Fibroblast of skin of left biceps (primary cell): ENCODE data around the gene BNC2.
A peak's percentile ranks its signal among the peaks of the same experiment; 100 is the strongest.

ENCODE experiments used
- DNase-seq, 2 experiments: peaks; one replicate each; pipeline ENCODE4 v3.0.0-alpha.2; 2013; ENCODE audit warnings: low read depth in 2 of 2

BNC2 gene

DNA sequence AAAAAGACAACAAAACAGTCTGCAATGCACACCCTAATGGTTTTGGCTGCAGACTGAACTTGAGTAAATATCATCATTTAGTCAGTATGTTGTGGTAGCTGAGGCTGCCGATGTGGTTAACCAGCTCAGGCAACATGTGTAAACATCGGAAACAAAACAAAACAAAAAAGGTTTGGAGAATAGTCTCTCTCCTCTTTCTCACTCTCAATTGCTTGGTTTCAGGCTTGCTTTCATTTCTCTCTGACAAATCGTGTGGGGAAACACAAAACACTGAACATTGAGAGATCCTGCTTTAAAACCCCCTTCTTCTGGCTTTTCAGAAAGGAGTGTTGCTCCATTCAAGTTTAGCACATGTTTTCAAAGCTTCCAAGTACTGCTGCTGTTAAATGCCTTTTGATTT, 453.3 kb downstream of the BNC2 start:
- peak; percentile 51 to 59 for DNase-seq

DNA sequence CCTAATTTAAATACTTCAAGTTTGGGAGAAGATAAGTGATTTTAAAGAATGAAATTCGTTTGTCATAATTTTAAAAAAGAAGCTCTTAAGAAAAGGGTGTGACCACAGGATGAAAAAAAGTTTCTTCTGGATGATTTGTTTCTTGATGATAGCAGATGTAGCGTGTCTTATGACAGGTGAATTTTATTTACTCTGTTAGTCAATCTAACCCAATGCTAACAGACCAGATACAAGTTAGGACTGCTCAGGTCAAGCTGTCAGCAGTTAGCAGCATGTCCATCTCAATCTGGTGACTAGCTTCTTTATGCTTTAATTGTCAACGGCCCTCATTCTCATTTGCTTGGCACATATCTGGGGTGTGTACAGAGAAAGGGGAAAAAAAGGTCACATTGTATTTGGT, 456.0 kb downstream of the BNC2 start:
- no peak for DNase-seq

DNA sequence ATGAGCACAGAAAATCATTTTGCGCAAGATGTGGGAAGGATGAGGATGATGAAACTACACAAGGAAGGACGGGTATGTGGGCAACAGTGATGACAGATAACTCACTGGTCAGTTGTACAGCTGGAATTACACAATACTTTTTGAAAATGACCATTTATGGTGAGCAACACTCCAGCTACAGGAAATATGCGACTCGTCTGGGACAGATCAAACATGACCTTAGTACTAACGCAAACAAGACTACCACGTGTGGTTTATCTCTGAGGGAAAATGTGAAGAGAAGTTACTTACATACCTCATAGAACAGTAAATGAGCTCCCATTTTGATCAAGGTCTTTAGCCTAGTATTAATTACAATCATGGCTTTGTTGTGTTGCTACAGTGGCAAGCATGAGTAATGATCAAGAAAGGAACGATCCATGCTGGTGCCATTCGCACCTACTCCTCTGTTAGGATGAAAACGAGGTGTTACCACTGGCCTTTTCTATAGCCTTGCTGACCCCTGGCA, 456.9 kb downstream of the BNC2 start:
- peak; percentile 77 to 82 for DNase-seq

- DNase-seq, result no peak
Measured at GRCh38 chr9:16412740-16413139, 457.7 kb downstream of the BNC2 start.

GRCh38 chr9:16411311-16411710, 459.2 kb downstream of the BNC2 start:
- DNase-seq, result no peak

GRCh38 chr9:16410601-16411280, 459.7 kb downstream of the BNC2 start:
- peak in 1 of 2 experiments; percentile 32 for DNase-seq

DNA sequence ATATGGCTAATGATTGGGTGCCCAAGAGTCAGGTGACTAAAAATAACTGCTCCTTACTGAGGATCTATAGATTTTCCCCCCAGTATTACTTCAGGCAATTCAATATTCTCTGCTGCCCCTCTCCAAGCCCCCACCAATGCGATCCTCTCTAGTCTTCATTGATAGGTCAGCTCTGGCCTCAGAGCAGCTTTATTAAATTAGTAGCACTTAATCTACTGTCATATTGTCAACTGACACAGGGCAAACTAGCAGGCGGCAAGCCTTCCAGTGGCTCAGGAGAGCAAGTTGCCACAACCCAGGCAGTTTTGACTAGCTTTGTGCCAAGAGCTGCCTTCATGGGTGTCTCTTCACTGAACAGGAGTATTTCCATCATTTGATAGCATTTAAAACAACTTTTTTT, 462.9 kb downstream of the BNC2 start:
- no peak for DNase-seq

DNA sequence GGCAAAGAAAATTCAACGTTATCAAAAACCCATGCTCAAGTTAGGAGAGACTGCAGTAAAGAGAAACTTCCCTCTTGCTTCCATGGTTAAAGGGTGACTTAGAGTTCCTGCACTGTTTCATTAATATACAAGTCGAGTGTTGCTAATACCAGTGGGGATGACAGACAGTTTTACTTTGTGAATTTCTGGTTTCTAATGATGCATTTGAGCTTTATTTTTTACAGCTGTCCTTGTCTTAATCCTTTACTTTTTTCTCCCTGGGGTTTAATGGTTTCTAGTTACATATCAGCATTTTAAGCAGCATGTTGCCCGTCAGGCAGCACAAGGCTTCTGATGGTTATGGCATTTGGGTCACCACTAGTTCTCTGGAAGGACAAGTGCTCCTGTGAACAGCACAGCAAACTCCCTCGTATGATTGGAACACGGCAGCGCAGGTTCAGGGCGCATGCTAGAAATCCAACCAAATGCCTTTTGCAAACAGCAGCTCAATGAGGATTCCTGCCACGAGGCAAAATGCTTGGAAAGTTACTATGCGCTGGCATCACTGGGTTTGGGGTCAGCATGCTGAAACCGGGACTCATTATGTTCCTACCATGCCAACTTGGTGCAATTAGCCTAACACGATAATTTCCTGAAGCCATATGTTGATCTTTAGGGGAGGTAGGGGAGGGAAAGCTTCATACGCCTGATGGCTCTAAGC, 463.8 kb downstream of the BNC2 start:
- DNase-seq, result no peak

- no peak for DNase-seq
Measured at GRCh38 chr9:16405421-16405820, 465.0 kb downstream of the BNC2 start.

GRCh38 chr9:16401701-16402100, 468.8 kb downstream of the BNC2 start:
- DNase-seq, result no peak

DNA sequence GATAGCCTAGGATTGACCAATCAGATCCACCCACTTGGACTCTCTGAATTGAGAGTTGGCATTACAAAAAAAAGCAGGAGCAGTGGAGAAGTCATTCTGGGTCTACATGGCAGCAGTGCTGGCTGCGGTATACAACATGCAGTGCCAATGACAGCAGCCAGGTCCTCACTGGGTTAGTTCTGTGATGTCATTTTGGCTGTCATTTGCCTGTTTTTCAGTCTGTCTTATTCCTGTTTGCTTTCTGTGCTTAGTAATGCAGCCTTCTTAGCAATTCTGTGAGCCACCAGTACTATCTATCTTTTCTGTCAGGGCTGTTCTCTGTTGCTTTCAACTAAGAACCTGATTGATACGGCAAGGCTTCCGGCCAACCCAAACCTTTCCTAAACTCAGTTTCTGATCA, 471.8 kb downstream of the BNC2 start:
- no peak for DNase-seq

DNA sequence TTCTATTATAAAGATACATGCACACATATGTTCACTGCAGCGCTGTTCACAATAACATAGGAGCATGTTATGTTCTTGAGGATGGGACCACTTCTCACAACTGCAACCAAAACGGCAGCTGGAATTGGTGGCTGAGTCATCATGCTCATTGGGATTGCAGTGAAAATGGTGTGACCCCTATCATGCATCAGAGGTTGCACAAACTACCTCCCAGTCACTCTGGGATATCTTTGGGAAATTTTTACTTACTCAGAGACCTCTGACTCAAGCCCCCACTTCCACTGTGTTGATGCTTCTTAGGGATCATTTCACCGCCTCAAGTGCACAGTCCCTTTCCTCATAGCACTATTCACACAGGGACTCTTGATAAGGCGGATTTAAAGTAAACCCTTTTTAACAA, 474.1 kb downstream of the BNC2 start:
- DNase-seq, result no peak

DNA sequence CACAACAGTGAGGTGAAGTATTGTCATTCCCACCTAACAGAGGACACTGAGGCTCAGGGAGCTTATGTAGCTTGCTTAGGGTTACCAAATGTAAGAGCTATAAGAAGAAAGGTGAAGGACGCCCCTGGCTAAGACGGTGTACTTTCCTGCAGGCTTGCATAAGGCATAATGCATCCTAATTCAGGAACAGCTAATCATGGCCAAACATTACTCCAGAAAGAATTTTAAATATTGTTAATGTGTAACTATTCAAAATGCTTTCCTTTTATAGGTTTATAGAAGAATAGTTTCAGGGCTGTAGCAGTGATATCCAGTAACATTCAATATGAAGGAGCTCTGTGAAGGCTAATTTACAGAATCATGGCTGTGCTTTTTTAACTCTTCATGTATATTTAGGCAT, 479.1 kb downstream of the BNC2 start:
- DNase-seq, result no peak

GRCh38 chr9:16387382-16387781, 483.1 kb downstream of the BNC2 start:
- no peak for DNase-seq

GRCh38 chr9:16386827-16387077, 483.7 kb downstream of the BNC2 start:
- DNase-seq, result no peak

DNA sequence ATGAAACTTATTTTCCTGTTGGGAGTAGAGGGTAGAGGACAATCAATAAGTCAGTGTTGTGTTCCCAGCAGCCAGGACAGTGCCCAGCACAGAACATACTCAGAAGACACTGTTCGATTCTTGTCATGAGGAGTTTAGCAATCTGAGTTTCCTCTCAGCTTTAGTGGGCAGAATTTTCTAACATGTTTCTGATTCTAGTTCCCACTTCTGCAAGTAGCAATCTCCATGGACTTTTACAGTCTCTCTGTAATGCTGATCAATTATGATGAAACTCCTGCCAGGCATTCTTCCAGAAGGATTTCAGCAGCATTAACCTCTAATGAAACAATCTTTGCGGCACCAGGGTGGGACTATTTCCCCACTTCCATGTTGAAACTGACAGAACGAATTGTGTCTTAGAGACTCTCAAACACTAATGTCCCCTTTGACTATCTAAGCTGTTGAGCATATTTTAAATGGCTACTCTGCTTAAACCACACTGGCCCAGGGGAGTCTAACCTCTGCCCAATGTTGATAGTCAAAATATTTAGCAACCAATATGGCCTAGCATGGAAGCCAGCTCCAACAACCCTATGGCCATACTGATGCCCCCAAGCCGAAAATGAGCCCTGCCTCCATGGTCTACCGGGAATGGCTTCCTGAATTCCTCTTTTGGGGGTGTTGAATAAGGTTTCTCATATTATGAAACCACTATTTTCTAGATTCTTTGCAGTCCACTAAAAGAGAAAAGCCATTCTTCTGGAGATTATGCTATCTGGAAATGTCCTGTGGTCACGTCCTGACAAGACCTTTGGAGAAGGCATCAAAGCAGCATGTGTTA, 484.3 kb downstream of the BNC2 start:
- DNase-seq, result peak; percentile 71 to 76

GRCh38 chr9:16385590-16385989, 484.9 kb downstream of the BNC2 start:
- DNase-seq, result peak in 1 of 2 experiments; percentile 42

- no peak for DNase-seq
Measured at GRCh38 chr9:16384993-16385392, 485.5 kb downstream of the BNC2 start.

- no peak for DNase-seq
Measured at GRCh38 chr9:16377311-16377710, 493.2 kb downstream of the BNC2 start.

GRCh38 chr9:16371306-16371705, 499.2 kb downstream of the BNC2 start:
- DNase-seq, result no peak

- DNase-seq, result no peak
Measured at GRCh38 chr9:16370647-16371046, 499.8 kb downstream of the BNC2 start.

DNA sequence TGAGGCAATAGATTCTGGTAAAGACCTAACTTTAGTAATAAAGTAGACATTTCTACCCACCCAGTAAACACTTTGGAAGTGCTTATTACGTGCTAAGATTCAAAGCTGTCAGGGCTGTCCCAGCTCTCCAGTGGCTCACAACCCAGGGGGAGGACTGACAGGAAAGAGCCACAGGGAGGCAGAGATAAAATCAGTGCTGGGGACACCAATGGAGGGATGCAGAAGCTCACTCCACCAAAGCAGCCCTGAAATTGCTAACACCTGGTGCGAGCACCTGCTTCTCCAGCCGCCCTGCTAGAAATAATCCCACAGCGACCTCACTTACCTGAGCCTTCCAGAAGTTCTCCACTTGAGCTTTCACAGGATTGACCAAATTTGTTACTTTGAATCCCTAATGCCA, 501.0 kb downstream of the BNC2 start:
- DNase-seq, result no peak
